Esophagus muscularis mucosa (tissue), 3 donors: Measurements from ENCODE around the gene WDR91.

Experiments
- CTCF ChIP-seq, 3 experiments: fragments of 200-600 bp in 2 of 3; fragments of 450-650 bp in 1 of 3; sonication (generic) in 2 of 3; IDR thresholded peaks; one replicate each; pipeline ENCODE4 v1.5.1; 2017 to 2019; ENCODE audit warnings: antibody characterized with exemption in 3 of 3, mild to moderate bottlenecking in 2 of 3, moderate library complexity in 1 of 3
- EP300 ChIP-seq: sonication (generic); formaldehyde crosslinking; IDR thresholded peaks from one replicate; pipeline ENCODE4 v1.6.1; 2017; ENCODE audit warnings: antibody characterized with exemption

GRCh38 chr7:135185471-135186260 is 25.7 kb downstream of the WDR91 start:
- TF ChIP-seq CTCF (IDR thresholded peaks at IDR 0.05) (no peak), EP300 (no peak)
